GM12872 (cell line): ENCODE data around the gene UMAD1.

Experiments used
- TF ChIP-seq, protein P1 (sequence below): IDR thresholded peaks from 3 replicates; pipeline ENCODE4 v1.5.1; 2011; ENCODE audit warnings: low read depth, mild to moderate bottlenecking, low read length, moderate library complexity; ENCODE audit not compliant: insufficient read depth

UMAD1 gene

DNA sequence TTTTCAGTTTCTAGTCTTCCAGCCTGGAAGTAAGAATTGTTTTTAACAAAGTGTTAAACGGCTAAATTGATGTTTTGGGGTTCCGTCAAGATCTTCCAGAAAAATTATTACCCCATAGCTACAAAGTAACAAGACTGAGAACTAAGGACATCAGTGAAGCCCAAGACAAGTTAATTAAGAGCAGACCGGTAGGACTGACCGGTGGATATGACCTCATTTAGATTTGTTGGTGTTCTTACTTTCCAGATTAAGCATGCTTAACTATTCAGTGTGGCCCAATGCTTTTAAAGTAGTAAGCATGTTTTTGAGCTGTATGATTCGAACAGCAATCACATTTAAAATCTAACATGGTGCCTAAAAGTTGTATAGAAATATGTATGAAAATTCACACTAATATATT, 151.0 kb downstream of the UMAD1 start:
- TF ChIP-seq, protein P1, sequence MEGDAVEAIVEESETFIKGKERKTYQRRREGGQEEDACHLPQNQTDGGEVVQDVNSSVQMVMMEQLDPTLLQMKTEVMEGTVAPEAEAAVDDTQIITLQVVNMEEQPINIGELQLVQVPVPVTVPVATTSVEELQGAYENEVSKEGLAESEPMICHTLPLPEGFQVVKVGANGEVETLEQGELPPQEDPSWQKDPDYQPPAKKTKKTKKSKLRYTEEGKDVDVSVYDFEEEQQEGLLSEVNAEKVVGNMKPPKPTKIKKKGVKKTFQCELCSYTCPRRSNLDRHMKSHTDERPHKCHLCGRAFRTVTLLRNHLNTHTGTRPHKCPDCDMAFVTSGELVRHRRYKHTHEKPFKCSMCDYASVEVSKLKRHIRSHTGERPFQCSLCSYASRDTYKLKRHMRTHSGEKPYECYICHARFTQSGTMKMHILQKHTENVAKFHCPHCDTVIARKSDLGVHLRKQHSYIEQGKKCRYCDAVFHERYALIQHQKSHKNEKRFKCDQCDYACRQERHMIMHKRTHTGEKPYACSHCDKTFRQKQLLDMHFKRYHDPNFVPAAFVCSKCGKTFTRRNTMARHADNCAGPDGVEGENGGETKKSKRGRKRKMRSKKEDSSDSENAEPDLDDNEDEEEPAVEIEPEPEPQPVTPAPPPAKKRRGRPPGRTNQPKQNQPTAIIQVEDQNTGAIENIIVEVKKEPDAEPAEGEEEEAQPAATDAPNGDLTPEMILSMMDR, result no peak

DNA sequence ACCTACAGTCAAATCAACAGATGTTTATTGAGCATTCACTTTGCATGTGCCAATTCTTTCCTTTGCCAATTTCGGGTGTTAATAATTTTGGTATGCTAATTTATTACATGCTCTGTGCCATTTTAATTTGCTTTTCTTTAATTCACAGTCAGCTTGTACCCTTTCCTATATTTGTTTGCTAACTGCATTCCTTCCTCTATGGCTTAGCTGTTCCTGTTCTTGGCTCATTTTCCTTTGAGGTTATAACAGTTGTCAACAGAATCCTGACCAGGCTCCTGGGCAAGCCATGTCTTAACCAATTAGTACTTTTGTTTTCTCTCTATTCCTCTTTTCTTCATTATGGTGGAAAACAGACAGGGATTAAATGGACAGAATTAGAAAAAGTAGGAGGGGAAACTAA, 151.5 kb downstream of the UMAD1 start:
- TF ChIP-seq, protein P1, result no peak

DNA sequence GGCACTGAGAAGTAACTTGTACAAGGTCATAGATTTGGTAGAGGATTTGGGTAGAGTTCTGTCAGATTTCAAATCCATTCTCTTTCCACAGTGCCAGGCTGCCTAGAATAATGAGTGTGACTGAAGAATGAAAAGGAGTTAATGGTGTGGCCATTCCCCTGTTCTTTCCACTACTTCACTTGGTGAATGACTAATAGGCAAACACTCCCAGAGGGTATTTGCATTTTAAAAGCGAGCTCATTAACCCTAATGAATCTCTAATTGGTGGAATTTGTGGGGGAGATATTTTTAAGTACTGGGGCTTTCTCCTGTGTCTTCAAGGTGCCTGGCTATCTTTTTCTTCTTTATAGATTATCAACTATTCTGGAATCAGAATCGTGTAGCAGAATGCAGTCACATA, 152.7 kb downstream of the UMAD1 start:
- TF ChIP-seq, protein P1, result no peak

DNA sequence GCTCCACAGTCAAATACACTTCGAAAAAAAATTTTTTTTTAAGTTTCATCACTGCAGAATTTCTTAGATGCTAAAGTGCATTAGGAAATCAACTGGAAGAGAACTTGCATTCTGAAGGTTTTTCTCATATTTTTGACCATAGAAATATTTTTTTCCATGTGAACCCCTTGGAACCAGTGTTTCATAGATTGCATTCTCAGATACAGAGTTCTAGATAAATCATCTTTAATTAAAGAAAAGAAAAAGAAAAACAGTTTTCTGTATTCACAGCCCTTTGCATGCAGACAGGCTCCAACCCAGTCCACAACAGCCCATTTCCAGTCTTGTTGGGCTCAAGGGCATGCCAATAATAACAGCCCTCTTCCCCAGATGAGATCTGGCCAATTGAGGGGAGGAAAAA, 153.4 kb downstream of the UMAD1 start:
- TF ChIP-seq, protein P1, result no peak

DNA sequence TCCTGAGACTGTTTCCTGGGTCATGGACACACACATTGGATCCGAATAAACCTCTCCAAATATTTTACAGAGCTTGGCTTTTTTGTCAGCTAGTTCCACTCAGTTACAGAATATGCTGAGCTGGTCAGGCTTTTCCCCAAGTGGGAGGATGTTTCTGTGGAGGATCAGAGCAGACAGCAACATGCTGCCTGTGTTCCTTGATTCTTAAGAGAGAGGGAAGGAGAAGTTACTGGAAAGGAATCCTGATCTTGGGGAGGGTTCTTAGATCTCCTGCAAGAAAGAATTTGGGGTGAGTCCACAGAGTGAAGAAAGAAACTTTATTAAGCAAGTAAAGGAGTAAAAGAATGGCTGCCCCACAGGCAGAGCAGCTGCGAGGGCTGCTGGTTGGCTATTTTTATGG, 154.7 kb downstream of the UMAD1 start:
- TF ChIP-seq, protein P1, result no peak

DNA sequence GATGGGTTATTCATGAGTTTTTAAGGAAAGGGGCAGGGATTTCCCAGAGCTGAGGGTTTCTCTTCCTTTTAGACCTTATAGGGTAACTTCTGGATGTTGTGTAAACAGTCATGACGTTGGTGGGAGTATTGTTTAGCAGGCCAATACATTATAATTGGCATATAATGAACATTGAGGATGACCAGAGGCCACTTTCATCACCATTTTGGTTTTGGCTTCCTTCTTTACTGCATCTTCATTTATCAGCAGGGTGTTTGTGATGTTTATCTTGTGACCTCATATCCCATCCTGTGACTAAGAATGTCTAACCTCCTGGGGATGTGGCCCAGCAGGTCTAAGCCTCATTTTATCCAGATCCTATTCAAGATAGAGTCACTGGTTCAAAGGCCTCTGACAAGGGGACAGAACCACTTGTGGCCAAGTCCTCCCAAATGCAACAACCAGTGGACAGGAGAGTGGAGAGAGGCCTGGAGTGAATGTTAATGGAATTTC, 155.1 kb downstream of the UMAD1 start:
- TF ChIP-seq, protein P1, result no peak

DNA sequence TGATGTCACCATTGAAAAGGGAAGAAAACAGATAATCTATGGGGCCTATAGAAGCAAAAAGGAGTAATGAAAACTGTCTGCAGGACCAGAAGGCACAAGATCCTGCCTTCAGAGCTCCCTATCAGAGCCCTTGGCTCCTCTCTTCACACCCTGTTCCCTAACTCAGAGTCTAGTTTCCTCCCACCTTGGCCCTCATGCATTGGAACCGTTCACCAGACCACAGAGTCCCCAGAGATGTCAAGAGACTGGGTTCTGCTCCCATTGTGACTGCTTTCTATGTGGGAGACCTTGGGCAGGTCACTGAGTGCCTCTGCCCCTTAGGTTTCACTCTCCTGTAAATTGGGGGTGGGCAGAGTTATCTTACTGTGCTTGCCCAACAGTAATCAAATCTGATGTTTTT, 158.0 kb downstream of the UMAD1 start:
- TF ChIP-seq, protein P1, result no peak

DNA sequence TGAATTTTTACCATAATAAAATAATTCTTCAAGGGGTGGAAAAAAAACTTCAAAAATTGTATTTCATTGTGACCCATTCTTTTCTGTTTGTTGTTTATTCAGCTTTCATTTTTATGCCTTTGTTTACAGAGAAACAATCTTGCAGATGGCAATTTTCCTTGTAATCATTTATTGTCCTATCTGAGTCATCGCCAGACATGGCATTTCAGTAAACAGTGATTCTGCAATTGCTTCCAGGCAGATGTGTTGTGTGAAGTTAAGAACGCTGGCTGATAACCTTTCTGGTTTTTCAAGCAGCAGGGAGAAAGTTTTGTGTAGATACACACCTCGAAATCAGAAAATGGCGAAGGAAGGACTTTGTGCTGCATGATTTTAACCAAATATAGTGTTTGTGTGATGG, 158.6 kb downstream of the UMAD1 start:
- TF ChIP-seq, protein P1, result no peak
